ENCODE results near the gene KLK8.

DNA sequence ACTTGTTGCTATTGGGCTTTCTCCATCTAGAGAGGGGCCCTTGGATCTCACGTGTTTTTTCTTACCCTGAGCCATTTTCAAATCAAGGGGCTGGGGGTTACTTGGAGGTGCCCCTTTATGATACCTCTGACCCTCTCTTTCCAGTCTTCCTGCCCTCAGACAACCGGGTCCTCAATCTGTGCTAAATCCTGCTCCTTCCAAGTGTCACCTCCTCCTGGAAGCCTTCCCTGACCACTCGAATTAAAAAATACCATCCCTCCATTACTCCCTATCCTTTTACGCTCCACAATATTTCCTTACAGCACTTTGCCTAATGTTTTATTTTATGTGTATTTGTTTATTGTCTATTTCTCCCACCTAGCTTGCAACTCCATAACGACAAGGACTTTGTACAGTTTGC lies 3.3 kb downstream of the KLK8 start:
- TF ChIP-seq YY1 (IDR thresholded peaks at IDR 0.05; ENCODE audit: insufficient read depth, insufficient read length), result no peak
- no peak for TF ChIP-seq ZNF274 (IDR thresholded peaks at IDR 0.05; ENCODE audit: low read depth, low read length)
- no peak for TF ChIP-seq SUZ12 (IDR thresholded peaks at IDR 0.05; ENCODE audit: extremely low read depth, insufficient read depth, insufficient read length)
